T-cell (primary cell): ENCODE data around the gene CCDC126. TPM values are rescaled to one million over a fixed set of nuclear protein-coding genes. Genes with fewer than 3 reads are reported as not detected.

Source experiments
- ATAC-seq, 4 experiments: fragments of 200-7000 bp in 3 of 4; fragments of 150-1000 bp in 1 of 4; cut with Tn5 transposase; replicated peaks in 1 of 4; 1 replicate in 3 of 4; 2 replicates in 1 of 4; pipeline ENCODE4 v1.10.0; 2021; ENCODE audit warnings: moderate library complexity in 3 of 4, mild to moderate bottlenecking in 2 of 4, moderate number of reproducible peaks in 1 of 4
- CTCF ChIA-PET, 2 donors: fragments of 300-600 bp; sonication (Branson Sonifier 250); formaldehyde crosslinking; loops; one replicate each; lab custom pipeline; 2022; ENCODE audit warnings: antibody characterized with exemption in 2 of 2; lab: Charles Lee
- POLR2A ChIA-PET, 2 donors: fragments of 300-600 bp; sonication (Branson Sonifier 250); formaldehyde crosslinking; loops; one replicate each; lab custom pipeline; 2022; ENCODE audit warnings: antibody characterized with exemption in 2 of 2; lab: Charles Lee
- DNase-seq, 35 experiments: peaks; one replicate each; pipeline versions ENCODE4 v3.0.0 to v3.0.0-alpha.2; 2013 to 2023
- H3K27ac ChIP-seq: one replicate; pipeline ENCODE4 v1.5.1; 2013; ENCODE audit warnings: low read length
- H3K27me3 ChIP-seq, 2 experiments: replicated peaks in 1 of 2; 1 replicate in 1 of 2; 2 replicates in 1 of 2; pipeline versions ENCODE4 v1.6.1 to v1.7.0; 2013; ENCODE audit warnings: low read length in 1 of 2, mixed read lengths in 1 of 2; ENCODE audit not compliant: control insufficient read depth in 2 of 2, insufficient read depth in 2 of 2; ENCODE audit errors: extremely low read depth in 1 of 2
- H3K36me3 ChIP-seq, 2 donors: 1 replicate in 1 of 2; 2 replicates in 1 of 2; pipeline versions ENCODE4 v1.6.1 to v1.7.0; 2013; ENCODE audit warnings: low read length in 1 of 2; ENCODE audit not compliant: control insufficient read depth in 2 of 2, insufficient read depth in 1 of 2; ENCODE audit errors: extremely low read depth in 1 of 2
- H3K4me1 ChIP-seq, 2 experiments: 1 replicate in 1 of 2; 2 replicates in 1 of 2; pipeline versions ENCODE4 v1.6.1 to v1.7.0; 2013; ENCODE audit warnings: low read length in 2 of 2, mixed read lengths in 1 of 2; ENCODE audit not compliant: insufficient read depth in 2 of 2, control insufficient read depth in 1 of 2; ENCODE audit errors: extremely low read depth in 1 of 2
- H3K4me3 ChIP-seq, 2 donors: 1 replicate in 1 of 2; 2 replicates in 1 of 2; pipeline versions ENCODE4 v1.5.1 to v1.7.0; 2013; ENCODE audit warnings: mild to moderate bottlenecking in 2 of 2, low read length in 1 of 2, moderate library complexity in 1 of 2; ENCODE audit not compliant: control insufficient read depth in 1 of 2; ENCODE audit errors: extremely low read depth in 1 of 2
- H3K9me3 ChIP-seq: 2 replicates; pipeline ENCODE4 v1.7.0; 2013
- H3K27ac Mint-ChIP-seq, 2 donors: one replicate each; pipeline ENCODE4 v1.8.0; 2020 to 2021; ENCODE audit warnings: mild to moderate bottlenecking in 2 of 2, mixed read lengths in 2 of 2
- H3K27me3 Mint-ChIP-seq, 2 donors: one replicate each; pipeline ENCODE4 v1.8.0; 2021 to 2022; ENCODE audit warnings: mixed read lengths in 2 of 2
- H3K36me3 Mint-ChIP-seq: one replicate; pipeline ENCODE4 v1.8.0; 2021; ENCODE audit warnings: mixed read lengths
- H3K4me1 Mint-ChIP-seq, 3 donors: one replicate each; pipeline ENCODE4 v1.8.0; 2020 to 2022; ENCODE audit warnings: mixed read lengths in 3 of 3, mild to moderate bottlenecking in 1 of 3
- H3K4me3 Mint-ChIP-seq, 3 donors: one replicate each; pipeline ENCODE4 v1.8.0; 2020 to 2022; ENCODE audit warnings: mild to moderate bottlenecking in 3 of 3, mixed read lengths in 3 of 3, moderate library complexity in 3 of 3
- H3K9me3 Mint-ChIP-seq, 3 donors: one replicate each; pipeline ENCODE4 v1.8.0; 2020 to 2022; ENCODE audit warnings: mixed read lengths in 3 of 3
- WGBS: methylation state at CpG from one replicate; pipeline ENCODE4 v1.1.5; 2013; ENCODE audit warnings: missing lambda C conversion rate; ENCODE audit not compliant: insufficient coverage; 5-methylcytosine and 5-hydroxymethylcytosine counted together
- total RNA-seq, 35 experiments: library from RNA in 6 of 35; stranded (reverse) in 6 of 35; fragments of 120-200 nt in 1 of 35; gene quantifications; one replicate each; pipeline versions ENCODE4 v1.2.1 to v1.2.4 and lab custom pipeline; 2013 to 2026

The CCDC126 gene
- total RNA-seq, 5 donors from 2014 or later (not counting 1 experiment from before 2014, with no cell fraction given) = 10.4 to 15.6 (median 11.1) TPM

GRCh38 chr7:23617482-23617881 is 20.3 kb downstream of the CCDC126 start:
- Histone ChIP-seq H3K36me3 (peaks cover 0 to 4% of the 10 kb centered on the region in 2 donors), H3K4me3 (no peak overlapping the region), H3K27me3 (no peaks in the 10 kb centered on the region), H3K4me1 (no peaks in the 10 kb centered on the region), H3K9me3 (peaks cover 9% of the 10 kb centered on the region), H3K27ac (no peak overlapping the region)
- Mint-ChIP-seq H3K9me3 (peaks cover 9 to 23% (median 16%) of the 10 kb centered on the region in 3 donors), H3K36me3 (peaks cover 75% of the 10 kb centered on the region), H3K27ac (no peak overlapping the region), H3K4me3 (no peak overlapping the region), H3K4me1 (peaks cover 0 to 8% (median 3%) of the 10 kb centered on the region in 3 donors), H3K27me3 (no peaks in the 10 kb centered on the region)
- ChIA-PET CTCF (interaction anchor here in 1 of 2 donors (0.6 to 0.7 kb wide), 5 partner anchors 16 to 1252 kb away, joined by 3 to 5 read pairs (median 4); no protein-coding TSS in a partner anchor), POLR2A (interaction anchor here in 1 of 2 donors (0.6 kb wide), 1 partner anchor 9 kb away, joined by 3 read pairs; no protein-coding TSS in a partner anchor)
- DNase-seq (no peak), ATAC-seq (no peak)
- WGBS = no CpG with 5 or more reads among the region's 1 CpG

DNA sequence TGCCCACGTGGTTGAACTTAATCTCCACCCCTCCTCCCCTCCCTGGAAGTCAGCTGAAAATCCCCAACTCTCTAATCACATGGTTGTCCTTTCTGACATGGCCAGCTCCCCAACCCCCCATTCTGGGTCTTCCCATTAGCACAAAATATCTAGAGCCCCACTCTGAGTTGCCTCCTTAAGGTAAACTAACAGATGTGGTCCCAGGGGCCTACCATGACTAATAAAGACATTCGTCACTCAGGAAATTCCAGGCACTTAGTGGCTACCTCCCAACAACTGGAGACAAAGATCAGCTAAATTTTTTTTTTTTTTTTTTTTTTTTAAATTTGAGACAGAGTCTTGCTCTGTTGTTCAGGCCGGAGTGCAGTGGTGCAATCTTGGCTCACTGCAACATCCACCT is 21.1 kb downstream of the CCDC126 start:
- no CpG with 5 or more reads among the region's 3 CpGs for WGBS
- H3K9me3 Mint-ChIP-seq = peaks cover 9 to 21% (median 16%) of the 10 kb centered on the region in 3 donors
- peaks cover 71% of the 10 kb centered on the region for H3K36me3 Mint-ChIP-seq
- no peak overlapping the region for H3K4me3 ChIP-seq
- CTCF ChIA-PET = interaction anchor here in 1 of 2 donors (0.6 kb wide), 1 partner anchor 50 kb away, joined by 3 read pairs; no protein-coding TSS in a partner anchor
- H3K27ac ChIP-seq = no peak overlapping the region
- H3K9me3 ChIP-seq = peaks cover 9% of the 10 kb centered on the region
- H3K4me3 Mint-ChIP-seq = no peak overlapping the region
- no peak for ATAC-seq
- H3K4me1 ChIP-seq = no peaks in the 10 kb centered on the region
- H3K27me3 Mint-ChIP-seq = no peaks in the 10 kb centered on the region
- H3K36me3 ChIP-seq = no peaks in the 10 kb centered on the region
- POLR2A ChIA-PET = no interaction called here
- H3K4me1 Mint-ChIP-seq = peaks cover 0 to 8% (median 3%) of the 10 kb centered on the region in 3 donors
- H3K27ac Mint-ChIP-seq = no peak overlapping the region
- H3K27me3 ChIP-seq = peaks cover 0 to 2% of the 10 kb centered on the region in 2 experiments
- DNase-seq = no peak

GRCh38 chr7:23619141-23619540 is 22.0 kb downstream of the CCDC126 start:
- Histone ChIP-seq H3K27ac (no peak overlapping the region), H3K27me3 (peaks cover 0 to 2% of the 10 kb centered on the region in 2 experiments), H3K36me3 (no peaks in the 10 kb centered on the region), H3K4me1 (no peaks in the 10 kb centered on the region), H3K9me3 (peaks cover 9% of the 10 kb centered on the region), H3K4me3 (peak overlapping the region in 1 of 2 donors; percentile 23)
- ChIA-PET CTCF (no interaction called here), POLR2A (no interaction called here)
- DNase-seq (no peak), ATAC-seq (no peak)
- no peak overlapping the region for H3K4me3 Mint-ChIP-seq
- H3K27ac Mint-ChIP-seq = no peak overlapping the region
- peaks cover 0 to 9% (median 4%) of the 10 kb centered on the region in 3 donors for H3K4me1 Mint-ChIP-seq
- peaks cover 9 to 21% (median 16%) of the 10 kb centered on the region in 3 donors for H3K9me3 Mint-ChIP-seq
- H3K27me3 Mint-ChIP-seq = no peaks in the 10 kb centered on the region
- WGBS = 100% methylated on average over 3 of the region's 4 CpGs
- H3K36me3 Mint-ChIP-seq = peaks cover 63% of the 10 kb centered on the region

- H3K27ac Mint-ChIP-seq = no peak overlapping the region
- peaks cover 3 to 9% (median 6%) of the 10 kb centered on the region in 3 donors for H3K9me3 Mint-ChIP-seq
- peaks cover 39% of the 10 kb centered on the region for H3K36me3 Mint-ChIP-seq
- H3K4me1 Mint-ChIP-seq = peaks cover 5 to 11% (median 5%) of the 10 kb centered on the region in 3 donors
- peaks cover 8% of the 10 kb centered on the region for H3K9me3 ChIP-seq
- POLR2A ChIA-PET = interaction anchor here in 1 of 2 donors (0.6 kb wide), 2 partner anchors 13 to 108 kb away, joined by 3 read pairs; no protein-coding TSS in a partner anchor
- peaks cover 0 to 2% of the 10 kb centered on the region in 2 experiments for H3K27me3 ChIP-seq
- DNase-seq (no peak), ATAC-seq (no peak)
- no peaks in the 10 kb centered on the region for H3K36me3 ChIP-seq
- H3K4me3 Mint-ChIP-seq = no peak overlapping the region
- WGBS = 100% methylated on average over 1 of the region's 2 CpGs
- no peak overlapping the region for H3K4me3 ChIP-seq
- CTCF ChIA-PET = interaction anchor here in 1 of 2 donors (0.7 kb wide), 1 partner anchor 45 kb away, joined by 3 read pairs; no protein-coding TSS in a partner anchor
- no peak overlapping the region for H3K27ac ChIP-seq
- H3K27me3 Mint-ChIP-seq = no peaks in the 10 kb centered on the region
- no peaks in the 10 kb centered on the region for H3K4me1 ChIP-seq
Observed at GRCh38 chr7:23622506-23622925, 25.3 kb downstream of the CCDC126 start.

DNA sequence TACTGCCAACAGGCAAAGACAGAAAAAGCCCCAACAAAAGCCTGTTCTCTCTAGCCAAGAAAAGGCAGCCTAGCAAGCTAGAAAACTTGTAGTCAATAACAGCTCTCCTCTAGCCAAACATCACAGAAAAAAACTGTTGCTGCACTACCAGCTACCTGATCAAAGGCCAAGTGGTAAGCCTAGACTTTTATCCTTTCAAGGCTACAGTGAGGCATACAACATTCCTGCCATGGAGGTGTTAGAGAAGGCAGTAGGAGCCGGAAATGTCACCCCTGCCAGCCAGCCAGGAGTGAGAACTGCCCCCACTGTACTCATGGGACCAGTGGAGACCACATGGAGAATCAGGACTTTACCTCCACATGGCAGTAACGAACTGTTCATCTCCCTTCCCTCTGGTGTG is 31.2 kb downstream of the CCDC126 start:
- CTCF ChIA-PET = no interaction called here

DNA sequence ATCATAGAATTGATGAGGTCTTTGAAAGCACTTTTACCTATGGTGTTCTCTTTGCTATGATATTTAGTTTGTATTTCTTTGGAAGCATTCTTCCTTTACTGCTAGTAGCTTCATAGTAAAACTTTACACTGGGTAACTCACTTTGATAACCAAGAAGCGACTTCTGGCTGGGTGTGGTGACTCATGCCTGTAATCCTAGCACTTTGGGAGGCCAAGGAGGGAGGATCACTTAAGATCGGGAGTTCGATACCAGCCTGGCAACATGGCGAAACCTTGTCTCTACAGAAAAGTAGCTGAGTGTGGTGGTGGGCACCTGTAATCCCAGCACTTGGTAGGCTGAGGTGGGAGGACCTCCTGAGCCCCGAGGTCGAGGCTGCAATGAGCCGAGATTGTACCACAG is 36.2 kb downstream of the CCDC126 start:
- no peaks in the 10 kb centered on the region for H3K27me3 Mint-ChIP-seq
- no peak overlapping the region for H3K27ac Mint-ChIP-seq
- peaks cover 0 to 5% (median 0%) of the 10 kb centered on the region in 3 donors for H3K4me1 Mint-ChIP-seq
- no peak for ATAC-seq
- 100% methylated on average over 1 of the region's 7 CpGs for WGBS
- no peak for DNase-seq
- Histone ChIP-seq H3K27me3 (no peaks in the 10 kb centered on the region), H3K9me3 (no peaks in the 10 kb centered on the region), H3K4me3 (no peak overlapping the region), H3K4me1 (no peaks in the 10 kb centered on the region), H3K27ac (no peak overlapping the region), H3K36me3 (peaks cover 5 to 6% of the 10 kb centered on the region in 2 donors)
- peaks cover 12% of the 10 kb centered on the region for H3K36me3 Mint-ChIP-seq
- POLR2A ChIA-PET = interaction anchor here in 1 of 2 donors (0.6 to 1.0 kb wide), 2 partner anchors 18 to 40 kb away, joined by 3 read pairs; no protein-coding TSS in a partner anchor
- no peaks in the 10 kb centered on the region for H3K9me3 Mint-ChIP-seq
- no peak overlapping the region for H3K4me3 Mint-ChIP-seq
- CTCF ChIA-PET = interaction anchor here (0.5 to 1.0 kb wide), 3 partner anchors 16 to 80 kb away, joined by 3 to 4 read pairs (median 3); no protein-coding TSS in a partner anchor

More for the DNA sequence above, 31.2 kb downstream of the CCDC126 start:
- DNase-seq (no peak), ATAC-seq (no peak)
- H3K4me3 Mint-ChIP-seq = no peak overlapping the region
- no peak overlapping the region for H3K4me3 ChIP-seq
- 100% methylated on average over 1 of the region's 2 CpGs for WGBS
- H3K27me3 Mint-ChIP-seq = no peaks in the 10 kb centered on the region
- H3K27ac ChIP-seq = no peak overlapping the region
- no peaks in the 10 kb centered on the region for H3K9me3 Mint-ChIP-seq
- H3K4me1 Mint-ChIP-seq = peaks cover 2 to 10% (median 2%) of the 10 kb centered on the region in 3 donors
- H3K36me3 Mint-ChIP-seq = peaks cover 21% of the 10 kb centered on the region
- H3K36me3 ChIP-seq = peaks cover 5 to 6% of the 10 kb centered on the region in 2 donors
- H3K27ac Mint-ChIP-seq = no peak overlapping the region
- H3K4me1 ChIP-seq = no peaks in the 10 kb centered on the region
- POLR2A ChIA-PET = interaction anchor here in 1 of 2 donors (0.5 kb wide), 1 partner anchor 1981 kb away, joined by 4 read pairs; no protein-coding TSS in a partner anchor
- H3K9me3 ChIP-seq = no peaks in the 10 kb centered on the region
- no peaks in the 10 kb centered on the region for H3K27me3 ChIP-seq
